GM10847 (cell line): ENCODE results near the gene GATA6.

Experiments used
- POLR2A ChIP-seq: IDR thresholded peaks from 2 replicates; pipeline ENCODE4 v1.6.1; 2011; ENCODE audit not compliant: insufficient read length; ENCODE audit errors: extremely low read depth

The GATA6 gene

DNA sequence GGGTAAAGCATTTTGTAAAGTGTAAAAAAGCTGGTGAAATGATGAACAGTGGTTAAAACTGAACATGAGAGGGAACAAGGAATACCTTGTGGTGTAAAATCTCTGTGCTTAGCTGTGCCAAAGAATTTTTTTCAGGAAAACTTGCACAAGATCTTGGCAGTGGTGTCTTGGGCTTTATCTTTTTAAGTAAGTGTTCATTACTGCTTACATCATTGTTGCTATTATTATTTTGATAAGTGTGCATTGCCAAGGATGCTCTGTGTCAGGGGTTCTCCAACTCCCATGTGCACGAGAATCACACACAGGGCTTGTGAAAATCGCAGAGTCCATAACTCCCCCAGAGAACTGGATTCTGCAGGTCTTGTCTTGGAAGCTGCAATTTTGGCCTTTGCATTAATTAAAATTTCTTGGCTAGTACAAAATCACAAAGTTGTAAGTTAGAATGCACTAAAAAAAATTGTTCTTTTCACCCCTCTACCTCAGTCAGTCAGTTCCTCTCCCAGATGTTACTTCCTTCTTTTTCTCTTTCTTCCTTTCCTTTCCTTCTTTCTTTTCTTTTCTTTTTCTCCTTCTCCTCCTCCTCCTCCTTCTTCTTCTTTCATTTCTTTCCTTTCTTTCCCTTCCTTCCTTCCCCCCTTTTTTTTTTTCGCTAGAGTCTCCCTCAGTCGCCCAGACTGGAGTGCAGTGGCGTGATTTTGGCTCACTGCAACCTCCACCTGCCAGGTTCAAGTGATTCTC lies 37.8 kb downstream of the GATA6 start:
- TF ChIP-seq POLR2A, result no peak

DNA sequence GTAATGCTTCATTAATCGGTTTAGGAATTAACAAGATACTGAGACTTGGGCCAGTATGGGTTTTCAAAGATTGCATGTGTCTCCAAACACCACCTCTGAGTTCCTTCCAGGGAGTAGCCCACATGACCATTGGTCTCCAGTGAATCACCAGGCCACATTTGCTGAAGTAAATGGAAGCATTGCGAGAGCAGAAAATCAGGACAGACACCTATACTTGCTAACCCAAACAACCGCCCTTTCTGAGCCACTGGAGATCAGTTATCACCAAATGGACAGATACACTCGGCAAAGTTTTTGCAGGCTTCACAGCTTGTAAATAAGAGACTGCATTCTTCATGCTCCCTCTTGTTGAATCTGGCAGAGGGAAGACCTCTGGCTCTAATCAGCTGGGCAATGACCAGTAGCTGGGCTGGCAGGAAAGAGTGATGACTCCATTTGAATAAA lies 40.9 kb downstream of the GATA6 start:
- no peak for TF ChIP-seq POLR2A

DNA sequence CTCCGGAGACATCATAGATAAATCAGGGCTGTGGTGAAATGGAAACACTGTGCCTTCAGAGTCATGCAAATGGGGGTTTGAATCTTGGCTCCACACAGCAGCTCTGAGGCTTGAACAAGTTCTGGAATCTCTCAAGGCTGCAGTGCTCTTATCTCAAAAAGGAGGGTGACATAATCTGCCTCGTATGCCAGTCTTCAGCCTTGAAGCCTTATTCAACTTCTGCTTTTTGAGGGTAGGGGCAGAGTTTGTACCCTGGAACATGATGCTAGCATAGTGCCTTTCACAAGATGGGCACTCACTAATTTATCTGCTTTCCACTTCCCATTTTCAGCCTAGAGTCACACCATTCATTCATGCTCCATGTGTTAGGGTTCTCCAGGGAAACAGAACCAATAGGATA lies 42.3 kb downstream of the GATA6 start:
- no peak for TF ChIP-seq POLR2A

DNA sequence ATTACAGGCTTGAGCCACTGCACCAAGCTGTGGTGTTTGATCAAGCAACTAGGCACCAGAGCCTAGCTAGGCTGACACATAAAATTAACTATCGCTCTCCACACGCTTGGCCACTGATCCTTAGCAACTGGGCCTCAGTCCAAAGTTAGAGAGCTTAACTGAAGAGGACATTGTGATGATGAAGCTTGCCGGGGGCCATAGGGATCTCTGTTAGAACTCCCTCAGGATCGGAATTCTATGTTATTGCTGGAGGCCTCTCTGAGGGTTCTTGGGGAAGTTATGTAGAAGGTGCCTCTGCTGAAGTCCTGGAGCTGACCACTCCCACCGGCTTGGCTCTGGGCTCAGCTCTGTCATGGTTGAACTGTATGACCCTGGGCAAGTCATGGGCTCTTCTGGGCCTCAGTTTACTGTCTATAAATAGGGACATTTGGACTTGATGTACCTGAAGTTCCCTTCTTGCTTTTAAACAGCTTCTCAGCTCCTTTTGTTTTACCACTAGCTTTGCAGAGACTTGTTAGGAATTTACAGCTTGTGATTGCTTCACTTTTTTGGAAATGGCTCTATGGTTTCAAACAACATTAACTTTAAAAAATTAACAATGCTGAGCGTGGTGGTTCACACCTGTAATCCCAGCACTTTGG lies 44.1 kb downstream of the GATA6 start:
- no peak for TF ChIP-seq POLR2A

GRCh38 chr18:22214731-22215528 lies 45.5 kb downstream of the GATA6 start:
- no peak for TF ChIP-seq POLR2A

- TF ChIP-seq POLR2A, result no peak
These were observed 49.4 kb downstream of the GATA6 start for GRCh38 chr18:22218835-22219234.

DNA sequence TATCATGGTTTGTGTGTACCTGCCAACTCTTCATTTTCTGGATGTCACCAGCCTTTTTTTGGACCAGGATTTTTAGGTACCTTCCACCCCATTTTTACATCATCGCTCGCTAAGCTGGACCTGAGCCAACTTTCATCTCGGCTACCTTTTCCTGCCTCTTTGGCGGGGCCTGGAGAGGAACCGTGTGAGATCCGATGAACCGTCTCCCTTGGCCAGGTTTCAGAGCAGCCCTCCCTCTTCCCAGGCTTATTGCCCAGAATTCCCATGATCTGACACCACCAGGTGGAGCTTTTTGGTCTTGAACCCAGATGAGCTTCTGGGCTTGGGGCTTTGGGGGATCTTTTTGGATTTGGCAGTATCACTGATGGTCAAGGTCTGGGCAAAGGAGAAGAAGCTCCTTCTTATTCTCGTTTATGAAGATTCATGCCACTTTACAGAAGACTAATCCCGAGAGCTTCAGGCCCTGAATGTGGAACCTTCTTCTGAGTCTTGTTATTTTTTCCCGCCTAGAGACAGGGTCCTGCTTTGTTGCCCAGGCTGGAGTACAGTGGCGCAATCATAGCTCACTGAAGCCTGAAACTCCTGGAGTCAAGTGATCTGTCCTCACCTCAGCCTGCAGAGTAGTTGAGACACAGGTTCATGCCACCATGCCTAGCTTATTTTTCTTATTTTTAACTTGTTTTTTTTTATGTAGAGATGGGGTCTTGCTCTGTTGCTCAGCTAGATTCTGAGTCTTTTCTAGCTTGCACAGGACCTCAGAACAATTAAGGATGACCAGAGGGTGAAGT lies 50.4 kb downstream of the GATA6 start:
- no peak for TF ChIP-seq POLR2A

- no peak for TF ChIP-seq POLR2A
These were observed 52.0 kb downstream of the GATA6 start for GRCh38 chr18:22221350-22221749.

DNA sequence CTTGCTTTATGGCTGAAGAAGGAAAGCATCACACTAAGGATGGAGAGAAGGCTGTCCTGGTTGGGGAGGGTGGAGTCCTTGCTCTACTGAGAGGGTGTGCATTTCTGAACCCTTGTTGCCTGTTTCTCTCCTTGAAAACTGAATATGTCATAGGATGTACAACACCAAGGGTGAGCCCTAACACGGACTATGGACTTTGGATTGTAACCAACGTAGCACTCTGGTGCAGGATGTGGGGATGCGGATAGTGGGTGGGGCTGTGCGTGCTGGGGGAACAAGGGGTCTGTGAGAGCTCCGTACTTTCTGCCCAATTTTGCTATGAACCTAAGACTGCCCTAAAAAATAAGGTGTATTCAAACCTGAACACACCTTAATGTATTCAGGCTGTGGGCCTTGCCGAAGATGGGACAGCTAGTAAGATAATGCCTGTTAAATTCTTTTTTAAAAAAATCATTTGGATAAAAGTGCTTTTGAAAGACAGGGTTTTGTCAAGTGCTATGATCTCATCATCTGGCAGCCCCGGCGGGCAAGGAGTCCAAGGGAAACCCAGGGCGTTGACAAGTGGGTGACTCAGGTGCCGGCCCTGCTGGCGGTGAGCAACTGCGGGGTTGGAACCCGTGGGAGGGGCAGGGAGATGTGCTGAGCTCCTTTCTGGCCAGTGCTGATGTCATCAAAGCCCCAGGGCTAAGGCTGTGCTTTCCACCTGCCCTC lies 54.0 kb downstream of the GATA6 start:
- TF ChIP-seq POLR2A, result no peak

- TF ChIP-seq POLR2A, result no peak
These were observed 54.6 kb downstream of the GATA6 start for GRCh38 chr18:22223965-22224322.

DNA sequence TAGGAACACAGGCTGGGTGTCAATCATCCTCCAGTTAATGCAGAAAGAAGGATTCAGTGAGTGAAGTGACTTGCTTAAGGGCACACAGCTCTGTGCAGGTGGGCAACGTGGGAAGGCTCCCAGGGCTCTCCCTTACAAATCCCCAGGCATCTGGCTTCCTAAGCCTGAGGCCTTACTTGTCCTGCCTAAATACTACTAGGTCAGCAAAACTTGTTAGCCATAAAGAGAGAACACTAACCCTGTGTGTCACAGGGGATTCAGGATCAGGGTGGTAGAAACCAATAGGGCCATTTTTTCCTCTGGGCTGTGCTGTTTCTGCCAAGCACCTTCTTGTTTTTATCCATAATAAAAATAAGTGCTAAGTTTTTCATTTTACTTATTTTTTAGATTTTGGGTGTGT lies 55.0 kb downstream of the GATA6 start:
- TF ChIP-seq POLR2A, result no peak

- no peak for TF ChIP-seq POLR2A
These were observed 57.4 kb downstream of the GATA6 start for GRCh38 chr18:22226801-22227200.

DNA sequence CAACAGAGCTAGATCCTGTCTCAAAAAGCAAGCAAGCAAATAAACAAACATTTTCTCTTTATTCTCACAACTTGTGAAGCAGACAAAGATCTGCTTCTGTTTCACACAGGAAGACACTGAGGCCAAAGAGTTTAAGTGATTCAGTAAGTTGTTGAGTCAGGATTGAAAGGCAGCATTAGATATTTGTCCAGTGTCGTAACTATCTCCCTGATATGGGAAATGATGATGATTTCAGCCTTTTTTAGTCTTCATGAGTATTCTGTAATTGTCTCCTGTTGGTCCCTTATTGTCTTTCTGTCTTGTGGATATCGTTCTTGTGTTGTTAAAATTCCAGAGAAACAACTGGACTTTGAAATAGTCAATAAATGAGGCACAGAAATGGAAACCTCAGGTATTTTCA lies 59.6 kb downstream of the GATA6 start:
- no peak for TF ChIP-seq POLR2A

DNA sequence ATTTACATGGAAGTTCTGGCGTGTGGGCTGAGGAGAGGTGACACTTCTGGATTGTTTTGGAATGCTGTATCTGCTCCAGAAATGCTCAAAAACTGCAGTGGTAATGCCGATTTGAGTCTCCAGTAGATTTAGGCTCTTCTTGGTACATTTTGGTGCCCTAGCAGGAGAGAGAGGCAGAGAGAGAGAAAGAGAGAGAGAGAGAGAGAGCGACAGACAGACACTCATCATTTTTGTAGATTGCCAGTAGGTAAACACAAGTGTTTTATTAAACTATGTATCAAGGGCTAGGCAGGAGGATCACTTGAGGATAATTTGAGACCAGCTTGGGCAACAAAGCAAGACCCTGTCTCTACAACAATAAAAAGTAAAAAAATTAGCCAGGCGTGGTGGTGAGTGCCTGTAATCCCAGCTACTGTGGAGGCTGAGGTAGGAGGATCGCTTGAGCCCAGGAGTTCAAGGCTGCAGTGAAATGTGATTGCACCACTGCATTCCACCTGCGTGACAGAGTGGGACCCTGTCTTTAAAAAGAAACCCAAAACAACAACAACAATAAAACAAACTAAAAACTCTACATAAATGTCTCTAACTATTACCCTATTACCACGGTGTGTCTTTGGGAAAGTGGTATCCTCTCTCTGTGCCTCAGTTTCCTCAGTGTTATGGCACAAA lies 60.2 kb downstream of the GATA6 start:
- TF ChIP-seq POLR2A, result no peak
